Stimulated activated CD8-positive, alpha-beta memory T cell treated with anti-CD3 and anti-CD28 coated beads, Interleukin-4, amount 100 ng/mL, for 48 hours (primary cell): Measurements from ENCODE around the gene JAG1.
"Not testable (repeated sequence)": the region's sequence is repeated elsewhere in the genome, so short reads cannot be mapped to it uniquely, and the experiment has no call there.

Experiments used
- DNase-seq: peaks from one replicate; pipeline ENCODE4 v3.0.0-alpha.2; 2020

JAG1 gene

DNA sequence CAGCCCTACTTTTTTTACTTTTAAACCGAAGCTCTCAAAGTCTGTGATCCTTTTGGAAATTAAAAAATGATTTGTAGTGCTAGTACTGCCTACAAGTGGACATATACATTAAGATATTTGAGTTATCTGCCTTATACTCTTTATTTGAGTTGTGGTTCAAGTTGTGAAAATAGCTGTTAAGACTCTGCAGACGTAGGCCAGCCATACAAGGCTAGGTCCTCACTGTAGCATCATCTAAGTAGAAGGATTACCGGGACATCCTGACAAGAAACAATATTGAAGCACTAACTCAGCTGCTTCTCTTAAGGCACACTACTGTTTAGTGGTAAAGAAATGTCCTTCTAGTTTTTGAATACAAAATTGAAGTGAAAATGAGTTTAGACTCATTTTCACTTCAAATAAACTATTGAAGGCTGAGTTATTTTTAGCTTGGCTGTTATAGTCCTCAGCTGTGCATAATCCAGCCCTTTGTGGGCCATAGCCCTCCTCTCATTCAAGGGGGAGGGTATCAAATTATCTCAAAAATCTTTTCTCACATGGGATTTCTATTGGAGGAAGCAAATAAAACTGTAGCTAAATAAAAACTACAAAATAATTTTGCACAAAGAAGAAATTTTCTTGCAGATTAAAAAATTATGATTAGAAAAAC lies 68.1 kb downstream of the JAG1 start:
- DNase-seq, result no peak

DNA sequence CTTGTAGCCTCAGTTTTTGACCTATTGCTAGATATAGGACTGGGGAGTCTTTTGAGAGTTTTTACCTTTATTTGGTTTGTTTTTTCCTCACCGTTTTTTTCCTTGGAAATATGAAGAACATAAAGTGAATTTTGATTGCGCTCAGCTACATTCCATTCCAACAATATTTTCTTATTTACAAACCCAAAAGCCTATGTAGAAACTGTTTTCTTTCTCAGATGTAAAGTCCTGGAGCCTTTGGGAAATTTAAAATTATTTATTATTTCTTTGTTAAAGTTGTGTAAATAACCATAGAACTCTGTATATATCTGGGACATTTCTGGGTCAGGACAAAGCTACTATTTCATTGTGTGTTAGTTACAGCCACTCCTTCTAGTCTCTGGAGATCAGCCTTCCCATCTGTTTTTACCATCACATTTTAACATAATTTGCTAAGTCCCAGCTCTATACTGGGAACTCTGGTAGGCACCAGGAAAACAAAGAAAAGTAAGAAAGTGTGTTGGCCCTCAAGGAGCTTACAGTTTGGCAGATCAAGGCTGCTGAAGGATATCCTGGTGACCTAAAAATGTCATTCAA lies 68.8 kb downstream of the JAG1 start:
- DNase-seq, result no peak

DNA sequence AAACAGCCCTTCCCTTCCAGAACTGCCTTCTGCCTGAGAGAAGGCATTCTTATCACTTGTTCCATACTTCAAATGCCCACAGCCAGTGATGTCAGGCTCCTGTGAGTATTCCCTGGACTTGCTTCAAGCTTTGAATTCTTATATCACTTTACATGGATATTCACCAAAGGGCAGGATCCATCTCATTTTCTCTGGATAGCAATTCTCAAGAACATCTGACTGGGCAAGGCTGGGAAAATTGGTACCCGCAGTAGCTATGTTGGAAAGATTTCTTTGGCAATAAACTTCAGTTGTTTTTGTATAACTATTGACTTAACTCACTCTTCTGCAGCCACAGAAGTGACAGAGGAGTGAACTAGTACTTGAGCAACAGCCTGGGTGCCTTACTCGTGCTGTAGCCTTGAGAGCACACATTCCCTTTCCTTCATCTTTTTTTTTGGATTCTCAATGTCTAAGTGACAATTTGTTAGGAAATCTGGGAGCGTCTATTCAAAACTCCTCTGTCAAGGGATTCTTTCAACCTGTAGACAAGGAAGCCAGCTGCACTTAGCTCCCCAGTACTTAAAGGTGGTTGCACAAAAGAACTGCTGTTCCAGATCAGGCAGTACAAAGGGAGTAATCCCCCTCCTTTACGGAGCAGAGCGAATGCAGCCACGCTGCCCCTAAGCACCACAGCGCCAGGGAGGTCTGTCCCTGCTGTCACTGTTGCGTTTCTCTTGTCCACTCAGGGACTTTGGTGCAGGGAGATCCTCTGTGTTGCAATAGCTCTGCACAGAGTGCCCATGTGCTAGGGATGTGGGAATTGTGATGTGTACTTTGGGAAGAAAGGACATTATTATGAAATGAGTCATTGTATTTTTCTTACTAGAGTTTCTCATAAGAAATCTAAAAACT lies 69.6 kb downstream of the JAG1 start:
- no peak for DNase-seq

DNA sequence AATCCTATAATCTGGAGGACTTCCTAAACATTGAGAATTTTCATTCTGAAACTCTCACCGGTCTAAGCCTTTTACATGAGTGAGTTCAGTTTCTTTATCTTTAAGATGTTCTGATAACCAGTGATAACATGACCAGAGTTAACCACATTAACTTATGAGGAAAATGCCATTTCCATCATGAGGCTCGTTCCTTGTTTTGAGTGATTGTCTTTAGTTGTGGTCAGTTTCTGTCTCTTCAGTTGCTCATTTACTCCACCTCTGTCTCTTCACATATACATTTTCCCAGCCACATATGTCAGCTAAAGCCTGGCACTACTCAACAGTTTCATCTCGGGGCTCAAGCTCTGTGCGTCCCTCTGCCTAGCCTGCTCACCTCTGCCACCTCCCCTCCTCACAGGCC lies 70.4 kb downstream of the JAG1 start:
- peak; percentile 43 for DNase-seq

DNA sequence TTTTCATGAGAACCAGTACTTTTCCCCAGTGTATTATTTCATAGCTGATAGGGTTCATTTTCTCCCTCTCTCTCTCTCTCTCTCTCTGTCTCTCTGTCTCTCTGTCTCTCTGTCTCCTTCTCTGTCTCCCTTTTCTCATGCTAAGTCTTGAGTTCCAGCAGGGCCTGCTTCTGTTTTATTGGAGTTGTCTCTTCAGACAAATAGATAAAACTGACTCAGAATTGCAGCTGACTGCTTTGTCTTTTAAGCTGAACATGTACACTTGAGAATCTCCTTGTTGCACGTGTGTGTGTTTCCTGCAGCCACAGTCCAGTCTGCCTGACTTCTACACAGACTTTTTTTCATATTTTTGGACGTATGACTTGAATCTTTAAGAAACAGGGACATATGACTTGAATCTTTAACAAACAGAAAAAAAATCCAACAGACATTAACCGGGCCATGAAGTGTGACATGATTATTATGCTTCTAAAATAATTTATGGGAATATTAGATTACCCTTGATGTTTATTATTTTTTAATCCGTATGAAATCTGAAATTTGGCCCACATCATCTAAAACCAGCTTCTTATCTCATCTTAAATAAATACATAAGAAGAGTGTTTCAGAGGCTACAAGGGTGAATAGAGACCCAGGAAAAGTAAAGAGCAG lies 71.5 kb downstream of the JAG1 start:
- DNase-seq, result no peak

DNA sequence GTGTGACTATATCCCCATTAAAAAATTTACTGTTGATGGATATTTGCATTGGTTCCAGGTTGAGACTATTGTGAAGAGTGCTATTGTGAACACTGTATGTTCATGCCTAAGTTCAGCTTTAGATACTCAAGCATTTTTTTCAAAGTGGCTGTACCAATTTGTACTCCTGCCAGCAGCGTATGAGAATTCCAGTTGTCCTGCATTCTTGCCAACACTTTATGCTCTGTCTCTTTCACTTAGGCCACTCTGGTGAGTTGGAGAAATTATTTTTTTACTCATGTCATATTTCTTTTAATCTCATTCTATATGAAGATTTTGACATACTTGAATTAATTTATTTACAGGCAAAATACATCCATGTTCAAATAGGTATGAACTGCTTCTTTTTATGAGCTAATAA lies 76.2 kb downstream of the JAG1 start:
- DNase-seq, result no peak

DNA sequence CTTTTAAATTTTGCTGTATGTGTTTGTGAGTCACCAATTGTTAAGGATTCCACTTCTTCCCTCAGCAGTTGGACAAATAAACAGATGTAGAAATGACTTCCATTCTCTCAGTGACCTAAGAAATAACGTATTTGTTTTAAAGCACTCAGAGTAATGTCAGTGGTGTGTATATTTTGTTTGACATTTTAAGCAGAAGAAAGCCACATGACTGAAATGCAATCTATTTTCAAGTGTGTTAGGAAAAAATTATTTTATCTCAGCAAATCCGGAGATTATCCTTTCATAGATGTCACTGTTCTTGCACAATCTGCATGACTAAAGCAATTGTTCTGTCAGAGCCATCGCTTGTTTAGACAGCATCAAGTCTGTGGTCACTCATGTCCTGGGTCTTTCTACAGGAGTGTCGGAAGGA lies 77.1 kb downstream of the JAG1 start:
- no peak for DNase-seq

DNA sequence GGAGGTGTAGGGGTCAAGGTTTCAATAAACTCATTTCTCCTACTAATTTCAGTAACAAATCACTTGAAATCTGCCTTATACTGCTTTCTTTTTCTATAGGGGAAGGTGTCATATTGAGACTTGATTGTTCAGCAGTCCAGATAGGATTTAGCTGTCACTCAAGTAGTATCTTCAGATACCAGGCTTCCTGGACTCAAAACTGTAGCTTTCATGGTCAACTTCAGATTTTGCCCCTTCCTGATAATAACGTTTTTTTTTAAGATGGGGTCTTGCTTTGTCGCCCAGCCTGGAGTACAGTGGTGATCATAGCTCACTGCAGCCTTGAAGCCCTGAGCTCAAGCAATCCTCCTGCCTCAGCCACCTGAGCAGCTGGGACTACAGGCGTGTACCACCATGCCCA lies 77.8 kb downstream of the JAG1 start:
- no peak for DNase-seq

DNA sequence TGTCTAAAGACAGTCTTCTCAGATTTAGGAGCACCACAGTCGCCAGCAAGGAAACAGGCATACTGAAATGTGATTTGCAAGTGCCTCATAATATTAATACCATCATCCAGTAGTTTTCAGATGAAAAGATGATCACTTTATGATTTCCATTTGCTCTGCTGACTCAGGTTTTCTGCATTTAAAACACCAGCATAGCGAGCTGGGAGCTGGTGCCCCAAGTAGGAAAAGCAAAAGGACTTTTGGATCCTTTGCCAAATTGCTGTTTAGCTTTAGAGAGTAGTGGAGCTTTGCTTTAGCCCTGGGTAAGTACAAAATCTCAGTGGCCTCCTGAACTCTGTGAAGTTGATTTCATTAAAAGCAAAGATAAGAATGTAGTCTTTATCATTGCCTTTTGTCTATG lies 78.5 kb downstream of the JAG1 start:
- DNase-seq, result no peak

DNA sequence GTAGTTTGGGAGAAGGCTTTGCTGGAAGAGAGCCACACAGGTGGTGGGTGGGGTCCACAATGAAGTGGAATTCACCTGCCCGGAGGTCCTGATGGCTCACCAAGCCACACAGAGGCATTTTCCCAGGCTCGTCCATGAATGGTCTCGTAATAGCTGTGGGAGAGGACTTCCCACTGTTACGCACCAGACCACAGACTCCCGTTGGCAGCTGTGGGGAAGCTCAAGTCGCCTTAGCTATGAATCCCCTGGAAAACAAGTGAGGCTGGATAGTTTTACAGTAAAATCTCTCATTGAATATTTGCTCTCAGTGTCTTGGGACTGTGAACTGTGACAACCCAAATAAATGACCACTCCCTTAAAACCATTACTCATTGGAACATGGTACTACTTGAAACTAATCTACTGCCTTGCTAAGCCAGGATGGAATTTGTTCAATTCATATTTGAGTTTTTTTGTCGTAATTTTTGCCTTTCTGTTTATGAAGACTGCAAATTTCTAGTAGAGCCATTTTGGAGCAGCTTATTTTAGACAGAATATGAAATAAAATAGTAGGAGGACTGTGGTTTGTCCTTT lies 79.4 kb downstream of the JAG1 start:
- no peak for DNase-seq

DNA sequence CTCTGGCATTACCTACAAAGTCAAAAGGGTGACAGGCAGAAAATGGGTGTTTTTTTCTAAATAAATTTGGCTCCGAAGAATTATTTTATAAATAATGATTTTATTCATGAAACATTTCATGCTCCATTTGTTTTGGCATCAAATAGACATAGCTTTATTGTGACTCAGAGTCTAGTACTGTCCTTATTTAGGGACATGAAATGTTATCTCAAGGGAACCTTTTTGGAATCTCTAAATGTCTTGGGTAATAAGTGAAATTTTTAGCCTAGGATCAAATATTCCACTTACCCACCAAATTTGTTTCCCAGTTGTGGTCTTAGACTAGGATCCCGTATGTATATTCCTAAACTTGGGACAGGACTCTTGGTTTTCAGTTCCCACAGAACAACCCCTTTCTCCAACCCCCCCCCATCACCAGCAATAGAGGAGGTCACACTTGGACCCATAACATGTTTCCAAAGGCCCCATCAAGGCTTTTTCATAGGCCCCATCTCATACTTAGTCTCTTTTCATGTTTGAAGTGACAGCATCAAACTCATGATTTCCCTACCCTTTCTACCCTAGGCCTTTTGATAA lies 81.8 kb downstream of the JAG1 start:
- no peak for DNase-seq

DNA sequence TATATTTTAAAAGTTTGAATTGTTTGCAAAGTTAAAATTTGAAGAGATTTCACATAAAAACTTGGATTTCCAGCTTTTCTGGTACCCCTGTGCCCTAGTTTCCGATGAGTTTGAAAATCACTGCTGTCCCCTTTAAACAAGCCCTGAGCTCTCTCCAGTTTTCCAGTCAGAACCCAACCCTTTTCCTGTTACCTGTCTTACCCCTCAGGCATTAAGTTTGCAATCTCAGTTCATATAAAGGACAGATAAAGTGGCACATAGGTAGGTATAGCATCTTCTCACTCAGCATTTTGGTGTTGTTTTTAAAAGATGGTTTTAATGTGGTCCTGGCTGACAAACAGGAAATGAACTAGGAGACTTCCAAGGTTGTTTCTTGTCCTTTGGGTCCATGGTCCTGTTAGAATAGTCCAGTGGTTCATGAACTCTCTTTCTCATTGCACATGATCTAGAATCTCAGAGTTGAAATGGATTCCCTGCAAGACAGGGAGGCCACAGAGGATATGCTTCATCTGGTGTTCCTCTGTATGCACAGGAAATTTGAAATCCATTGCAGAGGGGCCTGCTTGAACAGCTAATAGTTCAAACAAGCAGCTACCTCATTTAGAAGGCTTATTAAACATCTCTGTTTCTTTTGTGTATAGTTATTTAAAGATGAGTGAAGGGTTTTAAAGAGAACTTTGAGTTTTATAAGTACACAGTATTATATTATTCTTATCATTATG lies 82.7 kb downstream of the JAG1 start:
- no peak for DNase-seq

DNA sequence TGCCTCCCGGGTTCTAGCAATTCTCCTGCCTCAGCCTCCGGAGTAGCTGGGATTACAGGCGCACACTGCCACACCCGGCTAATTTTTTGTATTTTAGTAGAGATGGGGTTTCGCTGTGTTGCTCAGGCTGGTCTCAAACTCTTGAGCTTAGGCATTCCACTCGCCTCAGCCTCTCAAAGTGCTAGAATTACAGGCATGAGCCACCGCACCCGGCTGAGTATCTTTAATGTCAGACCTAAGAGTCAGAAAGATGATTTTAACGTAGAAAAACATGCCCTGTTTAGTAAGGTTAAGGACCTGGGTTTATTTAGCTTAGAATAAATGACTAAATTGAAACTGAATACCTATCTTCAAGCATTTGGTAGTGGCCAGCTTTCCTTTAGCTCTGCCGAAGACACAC lies 83.4 kb downstream of the JAG1 start:
- DNase-seq, result not testable (repeated sequence)
